Ishikawa (cell line): ENCODE measurements around the gene CLCF1.

Experiments
- CEBPB ChIP-seq: IDR thresholded peaks from 2 replicates; pipeline ENCODE4 v1.6.1; 2012
- CREB1 ChIP-seq: IDR thresholded peaks from 2 replicates; pipeline ENCODE4 v1.6.1; 2012; ENCODE audit warnings: low read depth
- EGR1 ChIP-seq: IDR thresholded peaks from 2 replicates; pipeline ENCODE4 v1.6.1; 2012
- EP300 ChIP-seq: IDR thresholded peaks from 2 replicates; pipeline ENCODE4 v1.6.1; 2012; ENCODE audit warnings: borderline replicate concordance
- FOXM1 ChIP-seq: IDR thresholded peaks from 2 replicates; pipeline ENCODE4 v1.6.1; 2012; ENCODE audit warnings: low read depth, borderline replicate concordance
- MAX ChIP-seq: IDR thresholded peaks from 2 replicates; pipeline ENCODE4 v1.6.1; 2012
- RAD21 ChIP-seq: IDR thresholded peaks from 2 replicates; pipeline ENCODE4 v1.6.1; 2012; ENCODE audit warnings: low read depth
- REST ChIP-seq: IDR thresholded peaks from 2 replicates; pipeline ENCODE4 v1.6.1; 2012; ENCODE audit warnings: low read depth, mild to moderate bottlenecking
- TAF1 ChIP-seq: IDR thresholded peaks from 2 replicates; pipeline ENCODE4 v1.6.1; 2012; ENCODE audit warnings: low read depth, mild to moderate bottlenecking
- TCF12 ChIP-seq: IDR thresholded peaks from 2 replicates; pipeline ENCODE4 v1.6.1; 2012; ENCODE audit warnings: low read depth
- TEAD4 ChIP-seq: IDR thresholded peaks from 2 replicates; pipeline ENCODE4 v1.6.1; 2012
- YY1 ChIP-seq: IDR thresholded peaks from 2 replicates; pipeline ENCODE4 v1.6.1; 2012; ENCODE audit warnings: low read depth
- ZBTB7A ChIP-seq: IDR thresholded peaks from 2 replicates; pipeline ENCODE4 v1.6.1; 2012; ENCODE audit warnings: low read depth
- TF ChIP-seq, protein P1 (sequence below): IDR thresholded peaks from 2 replicates; pipeline ENCODE4 v1.6.1; 2012

DNA sequence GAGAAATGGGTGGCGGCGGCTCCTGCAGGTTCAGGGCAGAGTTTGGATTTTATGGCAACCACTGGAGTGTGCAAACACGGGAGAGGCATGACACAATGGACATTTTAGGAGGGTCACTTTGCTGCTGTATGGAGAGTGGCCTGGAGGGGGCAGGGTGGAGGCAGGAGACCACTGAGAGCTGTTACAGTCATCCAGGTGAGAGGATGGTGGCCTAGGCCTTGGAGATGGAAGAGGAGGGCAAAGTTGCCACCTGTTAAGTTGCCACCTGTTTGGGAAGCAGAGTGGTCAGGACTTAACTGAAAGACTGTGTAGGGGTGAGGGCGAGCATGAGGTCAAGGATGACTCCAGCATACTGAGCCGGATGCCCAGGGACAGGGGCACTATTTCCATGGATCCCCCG is 16.1 kb upstream of the CLCF1 start:
- TF ChIP-seq ZBTB7A (no peak), REST (no peak), EP300 (no peak), CEBPB (no peak), YY1 (no peak), MAX (no peak), CREB1 (no peak), EGR1 (no peak), TEAD4 (no peak), TAF1 (no peak), FOXM1 (no peak), RAD21 (peak; percentile 52), TCF12 (no peak)
- TF ChIP-seq, protein P1, sequence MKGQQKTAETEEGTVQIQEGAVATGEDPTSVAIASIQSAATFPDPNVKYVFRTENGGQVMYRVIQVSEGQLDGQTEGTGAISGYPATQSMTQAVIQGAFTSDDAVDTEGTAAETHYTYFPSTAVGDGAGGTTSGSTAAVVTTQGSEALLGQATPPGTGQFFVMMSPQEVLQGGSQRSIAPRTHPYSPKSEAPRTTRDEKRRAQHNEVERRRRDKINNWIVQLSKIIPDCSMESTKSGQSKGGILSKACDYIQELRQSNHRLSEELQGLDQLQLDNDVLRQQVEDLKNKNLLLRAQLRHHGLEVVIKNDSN, result no peak
